ENCODE results near the gene MSGN1. TPM values are rescaled to one million over a fixed set of nuclear protein-coding genes. Genes with fewer than 3 reads are reported as not detected.

The MSGN1 gene
- total and polyA plus RNA-seq, 2 donors (not counting 3 experiments of a cell fraction or from before 2014, with no cell fraction given), result not detected

GRCh38 chr2:17847236-17847635 is 31.0 kb downstream of the MSGN1 start:
- no peaks in the 10 kb centered on the region for H3K9me3 ChIP-seq (replicated peaks; ENCODE audit: control insufficient read depth, insufficient read depth, low read length)
- no peak overlapping the region for H3K27ac ChIP-seq (ENCODE audit: insufficient read depth, low read depth, low read length)
- dilution Hi-C loops (cut with MboI; ENCODE audit: extremely low pct_ligation_motif_present, low sequenced_read_pairs), result no loop called here
- TF ChIP-seq POLR2A (IDR thresholded peaks at IDR 0.05; ENCODE audit: low read depth, low read length) (no peak), CTCF (IDR thresholded peaks at IDR 0.05; ENCODE audit: extremely low read depth in 1 of 2, insufficient read depth in 1 of 2, low read depth in 1 of 2, low read length in 2 of 2) (no peak), FOS (IDR thresholded peaks at IDR 0.05; ENCODE audit: borderline replicate concordance, insufficient read depth, low read length) (no peak), EZH2 (IDR thresholded peaks at IDR 0.05; ENCODE audit: borderline replicate concordance, low read depth, low read length, severe bottlenecking) (no peak), JUN (IDR thresholded peaks at IDR 0.05; ENCODE audit: borderline replicate concordance, insufficient read depth, insufficient read length, low read depth) (no peak), GATA2 (IDR thresholded peaks at IDR 0.05; ENCODE audit: insufficient read depth, insufficient read length, low read depth, low read length) (no peak)
- no peak overlapping the region for H3K9ac ChIP-seq (replicated peaks; ENCODE audit: extremely low read depth, insufficient read depth, low read length)
- no TSS peak for BruUV-seq (replicated peaks)
- H3K4me1 ChIP-seq (ENCODE audit: control insufficient read depth, extremely low read depth, insufficient read depth, low read length), result no peaks in the 10 kb centered on the region
- H4K20me1 ChIP-seq (replicated peaks; ENCODE audit: control insufficient read depth, extremely low read depth, insufficient read depth, low read length), result no peaks in the 10 kb centered on the region
- H3K9me1 ChIP-seq (replicated peaks; ENCODE audit: control insufficient read depth, extremely low read depth, insufficient read depth, low read length), result no peaks in the 10 kb centered on the region
- no peaks in the 10 kb centered on the region for H3K27me3 ChIP-seq (ENCODE audit: control insufficient read depth in 2 of 2, insufficient read depth in 2 of 2, low read length in 2 of 2)
- intact Hi-C loops (cut with micrococcal nuclease), result no loop called here
- no peaks in the 10 kb centered on the region for H3K79me2 ChIP-seq (ENCODE audit: control insufficient read depth, insufficient read depth, low read length)
- H2AFZ ChIP-seq (ENCODE audit: low read depth, low read length), result no peak overlapping the region
- H3K4me3 ChIP-seq (replicated peaks in 1 of 3; ENCODE audit: insufficient read depth in 1 of 3, low read depth in 1 of 3, low read length in 3 of 3), result no peak overlapping the region
- no peaks in the 10 kb centered on the region for H3K36me3 ChIP-seq (ENCODE audit: control insufficient read depth in 2 of 2, extremely low read depth in 1 of 2, insufficient read depth in 2 of 2, low read length in 2 of 2)
- DNase-seq (ENCODE audit: low read depth, low spot score) (no peak), FAIRE-seq (no peak)
- ChIA-PET CTCF (interaction anchor here (1.3 kb wide), 1 partner anchor 16 kb away, joined by 5 read pairs; no protein-coding TSS in a partner anchor), POLR2A (no interaction called here)
- no peak overlapping the region for H3K4me2 ChIP-seq (ENCODE audit: insufficient read depth, low read length)

GRCh38 chr2:17849275-17849674 is 33.0 kb downstream of the MSGN1 start:
- Histone ChIP-seq H3K9ac (replicated peaks; ENCODE audit: extremely low read depth, insufficient read depth, low read length) (no peak overlapping the region), H3K4me1 (ENCODE audit: control insufficient read depth, extremely low read depth, insufficient read depth, low read length) (no peaks in the 10 kb centered on the region), H3K27me3 (ENCODE audit: control insufficient read depth in 2 of 2, insufficient read depth in 2 of 2, low read length in 2 of 2) (no peaks in the 10 kb centered on the region), H3K79me2 (ENCODE audit: control insufficient read depth, insufficient read depth, low read length) (no peaks in the 10 kb centered on the region), H2AFZ (ENCODE audit: low read depth, low read length) (no peak overlapping the region), H3K27ac (ENCODE audit: insufficient read depth, low read depth, low read length) (no peak overlapping the region), H3K4me3 (replicated peaks in 1 of 3; ENCODE audit: insufficient read depth in 1 of 3, low read depth in 1 of 3, low read length in 3 of 3) (no peak overlapping the region), H3K4me2 (ENCODE audit: insufficient read depth, low read length) (no peak overlapping the region), H3K9me3 (replicated peaks; ENCODE audit: control insufficient read depth, insufficient read depth, low read length) (no peaks in the 10 kb centered on the region), H3K36me3 (ENCODE audit: control insufficient read depth in 2 of 2, extremely low read depth in 1 of 2, insufficient read depth in 2 of 2, low read length in 2 of 2) (no peaks in the 10 kb centered on the region), H3K9me1 (replicated peaks; ENCODE audit: control insufficient read depth, extremely low read depth, insufficient read depth, low read length) (no peaks in the 10 kb centered on the region), H4K20me1 (replicated peaks; ENCODE audit: control insufficient read depth, extremely low read depth, insufficient read depth, low read length) (no peaks in the 10 kb centered on the region)
- FAIRE-seq, result no peak
- ChIA-PET POLR2A (no interaction called here), CTCF (interaction anchor here (1.2 to 4.4 kb wide), 4 partner anchors 13 to 529 kb away, joined by 3 to 42 read pairs (median 9); no protein-coding TSS in a partner anchor)
- dilution Hi-C loops (cut with MboI; ENCODE audit: extremely low pct_ligation_motif_present, low sequenced_read_pairs), result no loop called here
- no peak for TF ChIP-seq EZH2 (IDR thresholded peaks at IDR 0.05; ENCODE audit: borderline replicate concordance, low read depth, low read length, severe bottlenecking)
- TF ChIP-seq MYC (IDR thresholded peaks at IDR 0.05; ENCODE audit: low read depth, low read length), result no peak
- TF ChIP-seq CTCF (IDR thresholded peaks at IDR 0.05; ENCODE audit: extremely low read depth in 1 of 2, insufficient read depth in 1 of 2, low read depth in 1 of 2, low read length in 2 of 2), result no peak
- no peak for TF ChIP-seq MAX (IDR thresholded peaks at IDR 0.05; ENCODE audit: insufficient read depth, insufficient read length)
- TF ChIP-seq GATA2 (IDR thresholded peaks at IDR 0.05; ENCODE audit: insufficient read depth, insufficient read length, low read depth, low read length), result no peak
- TF ChIP-seq POLR2A (IDR thresholded peaks at IDR 0.05; ENCODE audit: low read depth, low read length), result no peak
- no peak for TF ChIP-seq FOS (IDR thresholded peaks at IDR 0.05; ENCODE audit: borderline replicate concordance, insufficient read depth, low read length)
- no peak for TF ChIP-seq POLR2AphosphoS5 (IDR thresholded peaks at IDR 0.05; ENCODE audit: insufficient read depth, low read depth, low read length)
- TF ChIP-seq JUN (IDR thresholded peaks at IDR 0.05; ENCODE audit: borderline replicate concordance, insufficient read depth, insufficient read length, low read depth), result no peak
- no TSS peak for BruUV-seq (replicated peaks)
- intact Hi-C loops (cut with micrococcal nuclease), result no loop called here
- DNase-seq (ENCODE audit: low read depth, low spot score), result no peak
